ENCODE results near the gene CNPY1.

The CNPY1 gene

GRCh38 chr7:155558961-155559360 is 12.6 kb upstream of the CNPY1 start:
- DNase-seq (ENCODE audit: low read depth) = no peak

- DNase-seq (ENCODE audit: low read depth) = no peak
Measured at GRCh38 chr7:155558351-155558750, 12.0 kb upstream of the CNPY1 start.

- DNase-seq (ENCODE audit: low read depth) = no peak
Measured at GRCh38 chr7:155557778-155558177, 11.4 kb upstream of the CNPY1 start.

- DNase-seq (ENCODE audit: low read depth) = no peak
Measured at GRCh38 chr7:155556763-155557162, 10.4 kb upstream of the CNPY1 start.

GRCh38 chr7:155555116-155555695 is 8.8 kb upstream of the CNPY1 start:
- no peak for DNase-seq (ENCODE audit: low read depth)

- DNase-seq (ENCODE audit: low read depth) = no peak
Measured at GRCh38 chr7:155553871-155554270, 7.5 kb upstream of the CNPY1 start.

GRCh38 chr7:155551785-155552611 is 5.6 kb upstream of the CNPY1 start:
- DNase-seq (ENCODE audit: low read depth) = no peak

- no peak for DNase-seq (ENCODE audit: low read depth)
Measured at GRCh38 chr7:155550916-155551315, 4.6 kb upstream of the CNPY1 start.

GRCh38 chr7:155549226-155549625 is 2.9 kb upstream of the CNPY1 start:
- no peak for DNase-seq (ENCODE audit: low read depth)

- DNase-seq (ENCODE audit: low read depth) = no peak
Measured at GRCh38 chr7:155547161-155547791, 917 bp upstream of the CNPY1 start.

GRCh38 chr7:155545348-155545747 is 1.0 kb downstream of the CNPY1 start:
- DNase-seq (ENCODE audit: low read depth) = no peak

GRCh38 chr7:155544485-155544884 is 1.9 kb downstream of the CNPY1 start:
- DNase-seq (ENCODE audit: low read depth) = no peak

- no peak for DNase-seq (ENCODE audit: low read depth)
Measured at GRCh38 chr7:155543926-155544325, 2.4 kb downstream of the CNPY1 start.

- DNase-seq (ENCODE audit: low read depth) = no peak
Measured at GRCh38 chr7:155543011-155543876, 3.1 kb downstream of the CNPY1 start.

- no peak for DNase-seq (ENCODE audit: low read depth)
Measured at GRCh38 chr7:155541986-155542675, 4.2 kb downstream of the CNPY1 start.

GRCh38 chr7:155540553-155540952 is 5.8 kb downstream of the CNPY1 start:
- no peak for DNase-seq (ENCODE audit: low read depth)

- no peak for DNase-seq (ENCODE audit: low read depth)
Measured at GRCh38 chr7:155538293-155538692, 8.1 kb downstream of the CNPY1 start.

- DNase-seq (ENCODE audit: low read depth) = no peak
Measured at GRCh38 chr7:155536451-155536850, 9.9 kb downstream of the CNPY1 start.

GRCh38 chr7:155534691-155535090 is 11.7 kb downstream of the CNPY1 start:
- no peak for DNase-seq (ENCODE audit: low read depth)

- no peak for DNase-seq (ENCODE audit: low read depth)
Measured at GRCh38 chr7:155533827-155534690, 12.3 kb downstream of the CNPY1 start.

Data from stimulated activated CD8-positive, alpha-beta memory T cell treated with anti-CD3 and anti-CD28 coated beads, Interleukin-12 subunit alpha, Interleukin-12 subunit beta, amount 100 ng/mL, for 1 hour (primary cell).